SU-DHL-6 (cell line): ENCODE results near the gene AKAP1.

Source experiments
- H2AFZ ChIP-seq: fragments of 200-600 bp; sonication (generic); 2 replicates; pipeline ENCODE4 v1.6.1; 2014; ENCODE audit warnings: low read depth, mild to moderate bottlenecking, moderate library complexity, mixed read lengths, antibody characterized with exemption, low read length; ENCODE audit not compliant: severe bottlenecking
- H3F3A ChIP-seq: fragments of 200-600 bp; shearing (Covaris generic); 2 replicates; pipeline ENCODE4 v1.6.0; 2016; ENCODE audit warnings: antibody characterized with exemption, mild to moderate bottlenecking; ENCODE audit not compliant: insufficient read depth
- H3K27ac ChIP-seq: fragments of 200-600 bp; sonication (generic); 2 replicates; pipeline ENCODE4 v1.5.1; 2016; ENCODE audit warnings: low read depth, mild to moderate bottlenecking, low read length, moderate library complexity, mixed read lengths
- H3K27me3 ChIP-seq: fragments of 200-600 bp; sonication (generic), shearing (Covaris generic); 2 replicates; pipeline ENCODE4 v1.6.0; 2014; ENCODE audit warnings: mild to moderate bottlenecking, low read length
- H3K36me3 ChIP-seq: fragments of 200-600 bp; sonication (generic); 2 replicates; pipeline ENCODE4 v1.6.1; 2014; ENCODE audit warnings: mild to moderate bottlenecking, low read length, mixed read lengths
- H3K4me2 ChIP-seq: fragments of 300-600, 200-600 bp; shearing (Covaris generic), sonication (generic); 2 replicates; pipeline ENCODE4 v1.6.0; 2014; ENCODE audit warnings: low read length, low read depth, mild to moderate bottlenecking; ENCODE audit not compliant: poor library complexity, severe bottlenecking
- H3K4me3 ChIP-seq: fragments of 200-600 bp; sonication (generic); 2 replicates; pipeline ENCODE4 v1.5.1; 2014; ENCODE audit warnings: antibody characterized with exemption, low read length, mild to moderate bottlenecking, mixed read lengths; ENCODE audit not compliant: insufficient read depth, poor library complexity, severe bottlenecking
- H3K79me2 ChIP-seq: fragments of 200-600 bp; sonication (generic); 2 replicates; pipeline ENCODE4 v1.6.1; 2014; ENCODE audit warnings: mild to moderate bottlenecking, low read length, moderate library complexity; ENCODE audit not compliant: insufficient read depth
- H3K9ac ChIP-seq: fragments of 200-600 bp; sonication (generic); 2 replicates; pipeline ENCODE4 v1.7.0; 2014; ENCODE audit warnings: mild to moderate bottlenecking, low read length
- H3K9me2 ChIP-seq: fragments of 200-600 bp; sonication (generic); replicated peaks from 2 replicates; pipeline ENCODE4 v1.6.1; 2014; ENCODE audit warnings: low read length; ENCODE audit not compliant: insufficient read depth
- H3K9me3 ChIP-seq: fragments of 200-600 bp; sonication (generic); 2 replicates; pipeline ENCODE4 v1.6.1; 2014; ENCODE audit warnings: low read length, mixed read lengths; ENCODE audit not compliant: insufficient read depth
- H4K20me1 ChIP-seq: fragments of 200-600 bp; sonication (generic); 2 replicates; pipeline ENCODE4 v1.6.1; 2014; ENCODE audit warnings: low read depth, mild to moderate bottlenecking, antibody characterized with exemption, low read length, moderate library complexity, mixed read lengths
- EZH2phosphoT487 ChIP-seq: fragments of 200-600 bp; sonication (generic), shearing (Covaris generic); conservative IDR thresholded peaks from 2 replicates; pipeline ENCODE4 v1.6.1; 2018; ENCODE audit warnings: mild to moderate bottlenecking, antibody characterized with exemption, low read length, moderate library complexity, mixed read lengths
- TF ChIP-seq, protein P1 (sequence below): fragments of 200-600 bp; sonication (generic); IDR thresholded peaks from one replicate; pipeline ENCODE4 v1.5.1; 2017; ENCODE audit warnings: antibody characterized with exemption, mild to moderate bottlenecking, low read length, moderate library complexity; ENCODE audit not compliant: insufficient read depth, poor library complexity, severe bottlenecking

AKAP1 gene

DNA sequence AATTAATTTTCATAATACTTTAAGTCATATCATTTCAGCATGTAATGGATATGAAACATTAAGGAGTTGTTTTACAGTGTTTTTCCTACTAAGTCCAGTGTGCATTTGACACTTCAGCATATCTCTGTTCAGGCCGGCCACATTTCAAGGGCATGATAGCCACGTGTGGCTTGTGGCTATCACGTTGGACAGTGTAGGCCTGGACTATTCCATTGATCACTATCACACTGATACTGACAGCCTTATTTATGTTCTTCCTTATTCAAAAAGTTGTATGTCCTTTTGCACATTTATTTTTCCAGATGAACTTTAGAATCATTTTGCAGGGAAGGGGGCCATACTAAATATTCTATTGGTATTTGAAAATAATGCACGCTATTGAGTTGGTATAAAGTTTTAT lies 39.0 kb downstream of the AKAP1 start:
- Histone ChIP-seq H3K79me2 (no peaks in the 10 kb centered on the region), H3K27ac (no peak overlapping the region), H3K4me2 (no peak overlapping the region), H3K9ac (no peak overlapping the region), H3F3A (no peaks in the 10 kb centered on the region), H3K9me2 (no peaks in the 10 kb centered on the region), H3K4me3 (no peak overlapping the region), H3K9me3 (no peaks in the 10 kb centered on the region), H4K20me1 (no peaks in the 10 kb centered on the region), H3K36me3 (peaks cover 2% of the 10 kb centered on the region; the same call in 1 of the 2 replicates), H2AFZ (no peak overlapping the region), H3K27me3 (no peaks in the 10 kb centered on the region)
- TF ChIP-seq, protein P1, sequence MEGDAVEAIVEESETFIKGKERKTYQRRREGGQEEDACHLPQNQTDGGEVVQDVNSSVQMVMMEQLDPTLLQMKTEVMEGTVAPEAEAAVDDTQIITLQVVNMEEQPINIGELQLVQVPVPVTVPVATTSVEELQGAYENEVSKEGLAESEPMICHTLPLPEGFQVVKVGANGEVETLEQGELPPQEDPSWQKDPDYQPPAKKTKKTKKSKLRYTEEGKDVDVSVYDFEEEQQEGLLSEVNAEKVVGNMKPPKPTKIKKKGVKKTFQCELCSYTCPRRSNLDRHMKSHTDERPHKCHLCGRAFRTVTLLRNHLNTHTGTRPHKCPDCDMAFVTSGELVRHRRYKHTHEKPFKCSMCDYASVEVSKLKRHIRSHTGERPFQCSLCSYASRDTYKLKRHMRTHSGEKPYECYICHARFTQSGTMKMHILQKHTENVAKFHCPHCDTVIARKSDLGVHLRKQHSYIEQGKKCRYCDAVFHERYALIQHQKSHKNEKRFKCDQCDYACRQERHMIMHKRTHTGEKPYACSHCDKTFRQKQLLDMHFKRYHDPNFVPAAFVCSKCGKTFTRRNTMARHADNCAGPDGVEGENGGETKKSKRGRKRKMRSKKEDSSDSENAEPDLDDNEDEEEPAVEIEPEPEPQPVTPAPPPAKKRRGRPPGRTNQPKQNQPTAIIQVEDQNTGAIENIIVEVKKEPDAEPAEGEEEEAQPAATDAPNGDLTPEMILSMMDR, result no peak
- no peak for TF ChIP-seq EZH2phosphoT487

DNA sequence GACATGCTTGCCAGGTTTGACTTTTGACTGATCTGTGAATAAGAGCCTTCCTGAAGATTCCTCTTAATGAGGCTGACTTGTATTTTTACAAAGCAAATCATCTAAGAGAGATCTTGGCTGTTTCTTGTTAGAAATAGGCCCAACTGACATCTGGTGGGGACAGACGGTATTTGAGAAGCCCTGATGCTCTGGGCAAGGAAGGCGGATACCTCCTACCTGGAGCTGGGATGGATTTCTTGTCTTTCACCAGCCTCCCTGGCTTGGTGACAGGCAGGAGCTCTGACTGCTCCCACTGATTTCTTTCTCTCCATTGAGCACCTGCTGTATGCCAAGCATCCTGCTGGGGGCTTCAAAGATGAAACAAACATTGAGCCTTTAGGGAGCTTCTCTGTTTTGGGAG lies 40.4 kb downstream of the AKAP1 start:
- no peak overlapping the region for H3K9ac ChIP-seq
- H3K27me3 ChIP-seq, result no peaks in the 10 kb centered on the region
- no peak overlapping the region for H3K4me3 ChIP-seq
- H2AFZ ChIP-seq, result no peak overlapping the region
- no peaks in the 10 kb centered on the region for H3K9me2 ChIP-seq
- no peak for TF ChIP-seq EZH2phosphoT487
- TF ChIP-seq, protein P1, result no peak
- H3K36me3 ChIP-seq, result peaks cover 2% of the 10 kb centered on the region; the same call in 1 of the 2 replicates
- H3K79me2 ChIP-seq, result no peaks in the 10 kb centered on the region
- no peak overlapping the region for H3K4me2 ChIP-seq
- H4K20me1 ChIP-seq, result no peaks in the 10 kb centered on the region
- H3F3A ChIP-seq, result no peaks in the 10 kb centered on the region
- no peak overlapping the region for H3K27ac ChIP-seq
- no peaks in the 10 kb centered on the region for H3K9me3 ChIP-seq

DNA sequence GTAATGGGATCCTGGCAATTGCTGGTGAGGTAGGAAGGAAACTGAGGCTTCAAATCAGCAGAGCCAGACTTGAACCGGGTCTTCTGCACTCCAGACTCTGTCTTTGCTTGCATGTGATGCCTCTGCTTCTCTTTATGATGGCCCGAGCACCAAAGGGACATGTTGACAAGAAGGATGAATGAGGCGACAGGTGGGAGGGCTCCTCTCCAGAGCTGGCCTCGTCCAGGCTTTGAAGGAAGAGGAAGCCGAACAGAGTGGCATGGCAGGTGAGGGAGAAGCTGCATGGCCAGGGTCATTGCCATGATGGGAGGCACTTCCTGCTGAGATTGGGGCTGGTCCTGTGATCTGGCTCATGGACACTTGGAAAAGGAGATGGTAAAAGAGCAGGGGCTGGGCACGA lies 40.8 kb downstream of the AKAP1 start:
- Histone ChIP-seq H3K27ac (no peak overlapping the region), H2AFZ (no peak overlapping the region), H3K4me3 (no peak overlapping the region), H3K9ac (no peak overlapping the region), H3K9me2 (no peaks in the 10 kb centered on the region), H3K27me3 (no peaks in the 10 kb centered on the region), H3K9me3 (no peaks in the 10 kb centered on the region), H4K20me1 (no peaks in the 10 kb centered on the region), H3F3A (no peaks in the 10 kb centered on the region), H3K4me2 (no peak overlapping the region), H3K79me2 (no peaks in the 10 kb centered on the region), H3K36me3 (no peaks in the 10 kb centered on the region)
- TF ChIP-seq, protein P1, result no peak
- no peak for TF ChIP-seq EZH2phosphoT487
